Gastroesophageal sphincter (tissue), 4 donors: ENCODE data around the gene NUDT14. TPM values are rescaled to one million over a fixed set of nuclear protein-coding genes. Genes with fewer than 3 reads are reported as not detected.

Experiments
- ATAC-seq: fragments of 150-250 bp; one replicate; pipeline ENCODE4 v1.9.1; 2016; ENCODE audit warnings: mild to moderate bottlenecking, moderate library complexity
- H3K27ac ChIP-seq, 4 donors: fragments of 200-600 bp; sonication (generic) in 3 of 4; 1 replicate in 3 of 4; 2 replicates in 1 of 4; pipeline ENCODE4 v1.5.1; 2016 to 2019
- H3K27me3 ChIP-seq: fragments of 200-600 bp; sonication (generic); one replicate; pipeline ENCODE4 v1.5.1; 2019
- H3K36me3 ChIP-seq, 2 donors: fragments of 200-600 bp; sonication (generic); one replicate each; pipeline ENCODE4 v1.5.1; 2019; ENCODE audit warnings: control low read depth in 1 of 2
- H3K4me1 ChIP-seq, 3 donors: fragments of 200-600 bp; sonication (generic); 1 replicate in 2 of 3; 2 replicates in 1 of 3; pipeline ENCODE4 v1.5.1; 2016 to 2019; ENCODE audit warnings: control low read depth in 2 of 3
- H3K4me3 ChIP-seq, 2 donors: fragments of 200-600 bp; sonication (generic); one replicate each; pipeline ENCODE4 v1.5.1; 2019; ENCODE audit warnings: mild to moderate bottlenecking in 1 of 2, moderate library complexity in 1 of 2
- H3K9me3 ChIP-seq, 3 donors: fragments of 200-600 bp; sonication (generic); one replicate each; pipeline ENCODE4 v1.5.1; 2017 to 2019; ENCODE audit warnings: control low read depth in 2 of 3
- EP300 ChIP-seq: sonication (generic); formaldehyde crosslinking; IDR thresholded peaks from one replicate; pipeline ENCODE4 v1.6.1; 2017; ENCODE audit warnings: antibody characterized with exemption, mild to moderate bottlenecking
- POLR2A ChIP-seq, 2 donors: fragments of 450-650 bp; IDR thresholded peaks; one replicate each; pipeline ENCODE4 v1.6.1; 2017; ENCODE audit warnings: antibody characterized with exemption in 2 of 2, mild to moderate bottlenecking in 2 of 2, moderate library complexity in 1 of 2
- POLR2AphosphoS5 ChIP-seq: sonication (generic); formaldehyde crosslinking; IDR thresholded peaks from one replicate; pipeline ENCODE4 v1.6.1; 2017; ENCODE audit warnings: antibody characterized with exemption
- WGBS, 2 donors: methylation state at CpG; one replicate each; pipeline ENCODE4 v1.1.5; 2018; ENCODE audit warnings: low coverage in 1 of 2; 5-methylcytosine and 5-hydroxymethylcytosine counted together
- total RNA-seq, 4 donors: library from RNA; depleted of rRNA; stranded (reverse); fragments of >200 nt; gene quantifications; one replicate each; pipeline ENCODE4 v1.1.0, GENCODE V29; 2016
- TF ChIP-seq, protein P1 (sequence below), 4 experiments: fragments of 200-600 bp in 2 of 4; fragments of 450-650 bp in 2 of 4; sonication (generic) in 1 of 4; IDR thresholded peaks; one replicate each; pipeline ENCODE4 v1.5.1; 2017 to 2019; ENCODE audit warnings: antibody characterized with exemption in 4 of 4, mild to moderate bottlenecking in 2 of 4, moderate library complexity in 2 of 4

Gene NUDT14
- total RNA-seq, 4 donors from 2014 or later, result 3.4 to 8.4 (median 4.6) TPM

DNA sequence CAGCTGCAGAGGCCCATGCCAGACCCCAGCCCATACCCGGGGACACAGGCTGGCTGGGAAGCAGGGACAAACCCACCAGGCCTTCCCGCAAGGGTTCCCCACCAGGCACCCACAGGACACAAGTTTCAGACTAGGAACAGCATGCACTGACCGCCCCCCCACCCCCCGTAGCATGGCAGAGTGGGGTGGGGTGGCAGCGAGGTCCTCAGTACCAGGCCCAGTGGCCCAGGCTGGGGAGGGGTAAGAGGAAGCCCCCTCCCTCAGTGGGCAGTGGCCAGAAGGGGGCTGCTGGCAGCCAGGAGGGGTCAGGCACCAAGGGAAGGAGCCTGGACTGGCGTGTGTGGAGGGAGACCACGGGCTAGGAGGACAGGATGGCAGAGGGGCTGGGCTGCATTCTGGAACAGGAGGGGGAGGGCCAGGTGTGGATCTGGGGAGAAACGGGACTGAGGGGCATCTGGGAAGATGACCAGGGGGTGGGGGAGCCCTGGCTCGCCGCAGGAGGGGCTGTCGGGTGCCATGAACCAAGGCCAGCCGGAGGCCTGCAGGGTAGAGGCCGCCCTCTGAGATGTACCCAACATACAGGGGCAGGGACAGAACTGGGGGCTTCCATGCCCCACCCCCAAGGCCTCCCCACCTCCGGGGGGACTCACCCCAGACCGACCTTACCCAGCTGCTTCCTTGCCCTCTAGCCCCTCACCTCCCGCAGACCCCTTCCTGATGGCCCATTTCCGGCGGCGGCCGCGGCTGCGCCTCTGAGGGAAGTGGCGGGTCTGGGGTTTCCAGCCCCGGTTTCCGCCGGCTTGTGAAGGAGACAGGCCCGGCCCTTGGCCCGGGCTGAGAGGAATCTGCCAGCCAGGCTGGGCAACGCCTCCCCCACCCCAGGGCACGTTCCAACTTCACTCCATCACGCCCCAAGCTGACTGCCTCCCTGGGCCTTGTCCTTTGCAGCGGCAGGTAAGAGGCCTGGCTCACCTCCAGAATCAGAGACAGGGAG is 6.9 kb downstream of the NUDT14 start:
- Histone ChIP-seq H3K4me1 (peaks cover 0 to 24% (median 6%) of the 10 kb centered on the region in 3 donors), H3K27ac (no peak overlapping the region), H3K9me3 (no peaks in the 10 kb centered on the region), H3K27me3 (peaks cover 18% of the 10 kb centered on the region), H3K4me3 (no peak overlapping the region), H3K36me3 (no peaks in the 10 kb centered on the region)
- WGBS, 2 donors, result 74% methylated on average over 4 of the region's 32 CpGs; no CpG with 5 or more reads in 1 of the 2 donors
- ATAC-seq, result no peak
- TF ChIP-seq POLR2A (IDR thresholded peaks at IDR 0.05) (no peak), POLR2AphosphoS5 (no peak), EP300 (no peak)
- TF ChIP-seq, protein P1, sequence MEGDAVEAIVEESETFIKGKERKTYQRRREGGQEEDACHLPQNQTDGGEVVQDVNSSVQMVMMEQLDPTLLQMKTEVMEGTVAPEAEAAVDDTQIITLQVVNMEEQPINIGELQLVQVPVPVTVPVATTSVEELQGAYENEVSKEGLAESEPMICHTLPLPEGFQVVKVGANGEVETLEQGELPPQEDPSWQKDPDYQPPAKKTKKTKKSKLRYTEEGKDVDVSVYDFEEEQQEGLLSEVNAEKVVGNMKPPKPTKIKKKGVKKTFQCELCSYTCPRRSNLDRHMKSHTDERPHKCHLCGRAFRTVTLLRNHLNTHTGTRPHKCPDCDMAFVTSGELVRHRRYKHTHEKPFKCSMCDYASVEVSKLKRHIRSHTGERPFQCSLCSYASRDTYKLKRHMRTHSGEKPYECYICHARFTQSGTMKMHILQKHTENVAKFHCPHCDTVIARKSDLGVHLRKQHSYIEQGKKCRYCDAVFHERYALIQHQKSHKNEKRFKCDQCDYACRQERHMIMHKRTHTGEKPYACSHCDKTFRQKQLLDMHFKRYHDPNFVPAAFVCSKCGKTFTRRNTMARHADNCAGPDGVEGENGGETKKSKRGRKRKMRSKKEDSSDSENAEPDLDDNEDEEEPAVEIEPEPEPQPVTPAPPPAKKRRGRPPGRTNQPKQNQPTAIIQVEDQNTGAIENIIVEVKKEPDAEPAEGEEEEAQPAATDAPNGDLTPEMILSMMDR (IDR thresholded peaks at IDR 0.05), result no peak

DNA sequence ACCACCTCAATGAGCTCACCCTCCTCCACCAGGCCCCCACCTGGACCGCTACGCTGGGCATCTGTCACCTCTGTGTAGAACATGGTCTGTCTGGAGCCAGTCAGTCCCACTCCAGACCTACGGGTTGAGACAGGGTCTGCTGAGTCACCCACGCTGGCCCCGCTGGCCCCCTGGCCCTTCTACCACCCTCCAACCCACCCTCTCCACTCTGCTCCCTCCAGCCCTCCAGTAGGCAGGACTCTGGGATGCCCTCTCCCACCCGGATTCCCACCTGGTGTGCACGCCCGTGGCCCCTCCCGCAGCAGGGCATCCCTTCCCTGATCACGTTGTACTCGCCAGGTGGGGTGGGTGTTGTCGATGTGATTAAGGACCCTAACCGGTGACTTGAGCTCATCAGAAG is 8.0 kb downstream of the NUDT14 start:
- Histone ChIP-seq H3K9me3 (no peaks in the 10 kb centered on the region), H3K4me3 (no peak overlapping the region), H3K27me3 (peaks cover 22% of the 10 kb centered on the region), H3K4me1 (peaks cover 0 to 30% (median 6%) of the 10 kb centered on the region in 3 donors), H3K36me3 (no peaks in the 10 kb centered on the region), H3K27ac (no peak overlapping the region)
- WGBS, 2 donors, result 87% methylated on average over 3 of the region's 13 CpGs; no CpG with 5 or more reads in 1 of the 2 donors
- TF ChIP-seq POLR2A (IDR thresholded peaks at IDR 0.05), result no peak
- TF ChIP-seq, protein P1 (IDR thresholded peaks at IDR 0.05), result no peak
- no peak for TF ChIP-seq EP300
- no peak for TF ChIP-seq POLR2AphosphoS5
- no peak for ATAC-seq

DNA sequence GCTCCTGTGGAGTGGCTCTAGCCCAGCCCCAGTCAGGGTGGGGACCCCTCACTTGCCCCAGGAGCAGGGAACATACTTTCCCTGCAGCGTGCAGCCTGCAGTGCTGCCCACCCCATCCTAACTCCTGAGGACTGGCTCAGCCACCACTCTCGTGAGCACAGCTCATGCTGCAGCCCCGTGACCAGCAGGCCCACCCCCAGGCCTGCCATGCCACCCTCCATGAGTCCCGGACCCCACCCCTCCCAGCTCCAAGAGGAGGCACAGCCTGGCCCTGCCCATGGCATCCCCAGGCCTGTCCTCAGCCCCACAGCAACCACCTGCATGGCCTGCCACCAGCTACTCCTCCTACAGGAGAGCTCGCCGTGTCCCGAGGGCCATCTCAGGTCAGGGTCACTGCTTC is 8.6 kb downstream of the NUDT14 start:
- 46 to 86% methylated on average over 1 to 2 of the region's 7 CpGs for WGBS, 2 donors
- Histone ChIP-seq H3K36me3 (no peaks in the 10 kb centered on the region), H3K27me3 (peaks cover 29% of the 10 kb centered on the region), H3K9me3 (no peaks in the 10 kb centered on the region), H3K27ac (no peak overlapping the region), H3K4me1 (peaks cover 0 to 36% (median 10%) of the 10 kb centered on the region in 3 donors), H3K4me3 (no peak overlapping the region)
- no peak for ATAC-seq
- no peak for TF ChIP-seq POLR2AphosphoS5
- no peak for TF ChIP-seq EP300

DNA sequence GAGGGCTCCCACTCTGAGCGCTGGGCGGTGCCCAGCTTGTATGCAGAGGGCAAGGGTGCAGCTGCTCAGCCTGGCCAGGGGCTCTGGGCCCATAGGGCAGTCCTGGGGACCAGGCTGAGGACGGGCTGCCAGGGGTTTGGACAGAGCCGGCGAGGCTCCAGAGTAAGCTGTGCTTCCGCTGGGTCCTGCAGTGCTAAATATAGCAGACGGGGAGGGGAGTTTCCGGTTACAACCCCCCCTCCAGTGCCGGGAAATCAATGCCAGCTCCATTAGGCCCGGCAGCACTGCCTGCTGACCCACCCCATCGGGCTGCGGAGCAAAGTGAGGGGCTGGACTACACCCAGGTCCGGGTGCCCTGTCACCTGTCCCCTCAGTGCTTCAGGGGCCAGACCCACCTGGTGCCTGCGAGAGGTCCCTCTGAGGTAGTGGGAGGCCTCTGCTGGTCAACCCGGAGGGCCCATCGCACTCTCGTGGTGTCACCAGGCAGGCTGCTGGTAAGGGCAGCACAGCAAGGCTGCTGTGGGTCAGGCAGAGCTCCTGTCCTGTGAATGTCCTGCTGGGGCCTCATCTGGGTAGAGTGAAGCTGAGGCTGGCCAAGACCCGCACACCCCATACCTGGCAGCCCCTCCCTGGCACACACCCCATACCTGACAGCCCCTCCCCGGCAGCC is 10.0 kb downstream of the NUDT14 start:
- no peak for ATAC-seq
- Histone ChIP-seq H3K4me3 (no peak overlapping the region), H3K27ac (no peak overlapping the region), H3K9me3 (no peaks in the 10 kb centered on the region), H3K4me1 (peaks cover 0 to 46% (median 16%) of the 10 kb centered on the region in 3 donors), H3K27me3 (peaks cover 43% of the 10 kb centered on the region), H3K36me3 (no peaks in the 10 kb centered on the region)
- 60% methylated on average over 1 of the region's 19 CpGs; no CpG with 5 or more reads in 1 of the 2 donors for WGBS, 2 donors
- TF ChIP-seq POLR2AphosphoS5 (no peak), POLR2A (IDR thresholded peaks at IDR 0.05) (no peak), EP300 (no peak)
- TF ChIP-seq, protein P1 (IDR thresholded peaks at IDR 0.05), result no peak
